Stimulated activated CD4-positive, alpha-beta T cell treated with anti-CD3 and anti-CD28 coated beads, TNF-alpha, amount 100 ng/mL, for 4 hours (primary cell): ENCODE data around the gene KRT15.

Source experiments
- DNase-seq, 3 experiments: peaks; one replicate each; pipeline ENCODE4 v3.0.0-alpha.2; 2020; ENCODE audit warnings: low read depth in 3 of 3

KRT15 gene

DNA sequence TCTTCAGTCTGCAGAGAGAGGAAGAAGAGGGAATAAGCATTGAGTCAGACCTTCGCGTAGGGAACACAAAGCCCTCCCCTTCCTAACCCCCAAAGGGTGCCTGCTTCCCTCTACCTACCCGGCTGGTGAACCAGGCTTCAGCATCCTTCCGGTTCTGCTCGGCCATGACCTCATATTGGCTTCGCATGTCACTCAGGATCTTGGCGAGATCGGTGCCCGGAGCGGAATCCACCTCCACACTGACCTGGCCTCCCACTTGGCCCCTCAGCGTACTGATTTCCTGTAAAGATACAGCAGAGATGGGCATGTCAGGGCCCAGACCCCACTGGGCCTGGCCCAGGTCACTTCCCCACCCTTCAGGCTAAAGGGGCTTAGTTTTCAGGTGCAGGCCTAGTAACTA, 5.6 kb upstream of the KRT15 start:
- no peak for DNase-seq

DNA sequence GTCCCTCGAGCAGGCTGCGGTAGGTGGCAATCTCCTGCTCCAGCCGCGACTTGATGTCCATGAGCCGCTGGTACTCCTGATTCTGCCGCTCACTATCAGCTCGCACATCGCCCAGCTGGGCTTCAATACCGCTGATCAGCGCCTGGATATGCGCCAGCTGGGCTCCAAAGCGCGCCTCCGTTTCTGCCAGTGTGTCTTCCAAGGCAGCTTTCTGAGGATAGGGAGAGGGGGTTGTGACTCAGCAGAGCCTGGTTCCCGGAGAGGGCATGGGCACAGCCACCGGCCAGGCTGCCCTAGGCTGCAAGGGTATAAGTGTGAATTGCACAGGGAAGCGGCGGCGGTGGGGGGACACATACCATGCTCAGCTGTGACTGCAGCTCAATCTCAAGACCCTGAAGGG, 5.1 kb upstream of the KRT15 start:
- DNase-seq, result no peak

- no peak for DNase-seq
Measured at GRCh38 chr17:41523225-41523593, 4.5 kb upstream of the KRT15 start.

DNA sequence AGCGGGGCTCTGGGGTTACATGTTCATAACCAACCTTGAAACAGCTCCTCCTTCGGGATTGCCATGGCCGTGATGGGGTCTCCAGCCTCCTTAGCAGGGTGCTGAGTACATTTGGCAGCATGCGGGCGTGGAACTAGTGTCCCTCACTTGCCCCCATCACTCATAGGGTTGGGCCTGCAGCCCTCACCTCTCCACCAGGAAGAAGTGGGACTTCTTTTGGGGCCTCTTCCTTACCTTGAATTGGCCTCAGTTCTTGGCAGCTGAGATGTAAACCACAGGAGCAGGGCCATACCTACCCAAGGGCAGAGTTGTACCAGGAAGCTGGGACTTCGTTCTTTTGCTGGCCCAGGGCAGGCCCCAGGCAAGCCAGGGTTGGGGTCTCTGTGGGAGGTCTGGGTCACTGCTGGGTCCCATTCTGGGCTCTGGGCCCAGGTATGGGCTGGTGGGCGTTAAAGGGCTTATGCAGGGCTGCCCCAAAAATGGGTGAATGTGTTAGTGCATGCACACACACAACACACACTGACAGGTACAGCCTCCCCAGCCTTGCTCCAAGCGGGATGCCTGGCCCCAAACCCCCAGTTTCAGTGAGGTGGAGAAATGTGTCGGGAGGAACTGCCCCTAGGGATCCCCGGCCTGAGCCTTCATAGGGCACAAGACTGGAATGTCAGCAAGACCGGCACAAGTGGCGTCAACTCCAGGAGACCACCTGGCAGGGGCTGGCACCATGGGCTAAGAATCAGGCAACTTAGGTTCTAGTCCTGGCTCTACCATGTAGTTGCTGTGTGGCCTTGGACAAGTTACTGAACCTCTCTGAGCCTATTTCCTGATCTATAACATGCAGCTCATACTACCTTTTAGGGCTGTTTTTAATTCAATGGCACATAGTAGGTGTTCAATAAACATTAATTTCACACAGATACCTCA, 3.9 kb upstream of the KRT15 start:
- DNase-seq, result no peak

- no peak for DNase-seq
Measured at GRCh38 chr17:41521574-41522261, 3.0 kb upstream of the KRT15 start.

GRCh38 chr17:41520821-41521521, 2.3 kb upstream of the KRT15 start:
- no peak for DNase-seq

DNA sequence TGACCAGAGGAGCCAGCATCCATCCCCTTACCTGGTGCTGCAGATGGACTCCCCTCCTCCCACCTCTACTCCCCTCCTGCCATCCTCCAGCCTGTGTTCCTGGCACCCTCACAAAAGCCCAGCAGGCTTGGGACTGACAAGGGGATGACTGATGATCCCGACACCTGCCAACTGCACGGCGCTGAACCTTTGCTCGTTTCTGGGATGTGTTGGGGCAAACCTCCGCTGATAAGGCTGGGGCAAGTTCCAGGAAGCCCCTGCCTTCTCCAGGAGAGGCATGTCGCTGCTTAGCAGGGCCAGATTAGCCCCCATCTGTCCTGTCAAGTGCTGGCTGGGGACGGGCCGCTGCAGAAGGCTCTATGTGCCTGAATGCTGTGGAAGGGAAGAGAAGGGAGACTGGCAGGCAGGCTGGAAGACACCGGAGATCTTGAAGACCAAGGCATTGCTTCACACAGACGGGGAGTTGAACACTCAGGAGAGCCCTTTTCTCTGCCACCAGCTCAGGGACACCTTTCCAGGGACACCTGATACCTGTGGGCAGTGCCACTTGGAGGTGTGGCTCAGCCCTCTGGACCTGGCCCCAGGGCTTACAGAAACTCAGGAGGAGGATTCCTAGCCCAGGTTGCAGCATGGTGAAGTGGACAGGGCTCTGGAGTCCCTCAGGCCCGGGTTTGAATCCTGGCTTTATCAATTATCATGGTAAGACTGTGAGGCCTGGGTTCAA, 973 bp upstream of the KRT15 start:
- no peak for DNase-seq

DNA sequence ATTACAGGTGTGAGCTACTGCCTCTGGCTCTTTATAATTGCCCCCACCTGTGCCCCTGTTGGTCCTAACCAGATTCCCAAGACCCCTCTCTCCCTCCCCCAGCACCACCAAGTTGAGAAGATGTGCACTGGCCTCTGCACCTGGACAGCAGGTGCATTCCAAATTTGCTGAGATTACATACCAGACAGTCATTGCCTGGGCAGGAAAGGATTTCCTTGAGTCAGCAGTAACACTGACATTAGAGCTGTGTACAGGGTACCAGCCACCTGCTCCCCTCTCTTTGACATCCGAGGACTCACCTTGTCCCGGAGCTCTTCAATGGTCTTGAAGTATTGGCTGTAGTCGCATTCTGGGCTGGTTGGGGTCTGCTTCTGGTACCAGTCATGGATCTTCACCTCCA, 659 bp downstream of the KRT15 start:
- no peak for DNase-seq

DNA sequence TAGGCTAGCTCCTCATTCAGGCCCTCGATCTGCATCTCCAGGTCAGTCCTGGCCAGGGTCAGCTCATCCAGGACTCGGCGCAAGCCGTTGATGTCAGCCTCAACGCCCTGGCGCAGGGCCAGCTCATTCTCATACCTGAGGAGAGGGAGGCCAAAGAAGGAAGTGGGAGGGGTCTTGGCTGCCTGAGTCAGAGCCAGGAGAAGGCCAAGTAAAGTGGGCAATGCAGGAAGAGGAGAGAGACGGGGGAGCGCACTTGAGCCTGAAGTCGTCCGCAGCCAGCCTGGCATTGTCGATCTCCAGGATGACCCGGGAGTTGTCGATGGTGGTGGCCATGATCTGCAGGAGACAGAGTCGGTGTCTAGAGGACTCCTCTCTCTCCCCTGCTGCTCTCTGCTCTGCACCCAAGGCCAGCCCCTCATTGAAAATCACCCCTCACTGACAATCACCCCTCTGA, 1.8 kb downstream of the KRT15 start:
- no peak for DNase-seq

DNA sequence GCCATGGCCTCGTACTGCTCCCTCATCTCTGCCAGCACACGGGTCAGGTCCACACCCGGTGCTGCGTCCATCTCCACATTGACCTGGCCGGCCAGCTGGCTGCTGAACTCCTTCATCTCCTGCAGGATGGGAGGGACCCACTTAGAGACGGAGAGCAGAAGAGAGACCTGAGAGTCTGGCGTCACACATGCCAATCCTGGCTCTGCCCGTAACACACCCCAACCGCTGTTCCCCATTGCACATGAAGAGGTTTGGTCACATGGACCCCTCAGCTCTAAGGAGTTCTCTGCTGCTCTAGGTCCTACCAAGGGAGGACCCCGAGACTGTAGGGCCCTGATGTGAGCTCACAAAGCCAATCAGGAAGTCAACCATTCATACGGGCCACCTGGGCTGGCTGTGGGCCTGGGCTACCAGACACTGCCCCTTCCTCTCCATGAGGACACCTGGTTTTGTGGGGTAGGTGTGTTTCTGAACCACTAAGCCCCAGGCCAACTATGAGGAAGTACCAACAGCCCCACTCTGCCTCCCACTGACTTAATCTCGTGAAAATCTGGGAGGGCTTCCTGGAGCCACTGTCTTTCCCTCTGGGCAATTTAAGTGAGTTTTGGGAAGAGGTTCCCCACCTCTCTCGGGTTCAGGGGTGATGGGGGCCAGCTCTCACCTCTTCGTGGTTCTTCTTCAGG, 2.4 kb downstream of the KRT15 start:
- no peak for DNase-seq

DNA sequence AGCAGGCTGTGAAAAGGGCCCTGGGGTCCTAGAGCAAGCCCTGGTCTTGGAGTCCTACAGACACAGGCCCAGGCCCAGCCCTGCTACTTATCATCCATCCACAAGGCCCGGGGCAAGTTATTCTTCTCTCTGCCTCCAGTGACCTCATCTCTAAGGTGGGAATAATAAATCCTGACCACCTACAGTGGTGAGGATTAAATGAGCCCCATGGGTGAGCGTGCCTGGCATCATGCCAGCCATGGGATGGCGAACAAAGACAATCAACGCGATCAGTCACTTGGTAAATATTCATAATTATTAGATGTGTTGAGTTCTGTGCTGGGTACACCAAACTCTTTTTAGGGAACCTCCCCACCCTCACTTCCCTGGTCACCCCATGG, 5.5 kb downstream of the KRT15 start:
- DNase-seq, result no peak

- no peak for DNase-seq
Measured at GRCh38 chr17:41512546-41513167, 6.0 kb downstream of the KRT15 start.

DNA sequence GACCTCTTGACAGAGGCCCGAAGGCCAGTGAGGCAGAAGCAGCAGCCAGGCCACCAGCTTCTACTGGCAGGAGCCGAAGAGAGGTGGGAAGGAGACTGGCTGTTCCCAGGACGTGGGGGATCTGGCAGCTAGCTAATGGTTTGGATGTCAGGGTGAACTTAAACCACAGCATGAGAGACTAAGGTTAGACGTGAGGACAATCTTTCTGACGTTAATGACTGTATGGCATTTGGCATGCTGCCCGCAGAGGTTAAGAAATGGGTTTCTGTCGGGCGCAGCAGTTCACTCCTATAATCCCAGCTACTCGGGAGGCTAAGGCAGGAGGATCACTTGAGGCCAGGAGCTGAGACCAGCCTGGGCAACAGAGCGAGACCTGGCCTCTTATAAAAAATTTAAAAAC, 7.0 kb downstream of the KRT15 start:
- no peak for DNase-seq

DNA sequence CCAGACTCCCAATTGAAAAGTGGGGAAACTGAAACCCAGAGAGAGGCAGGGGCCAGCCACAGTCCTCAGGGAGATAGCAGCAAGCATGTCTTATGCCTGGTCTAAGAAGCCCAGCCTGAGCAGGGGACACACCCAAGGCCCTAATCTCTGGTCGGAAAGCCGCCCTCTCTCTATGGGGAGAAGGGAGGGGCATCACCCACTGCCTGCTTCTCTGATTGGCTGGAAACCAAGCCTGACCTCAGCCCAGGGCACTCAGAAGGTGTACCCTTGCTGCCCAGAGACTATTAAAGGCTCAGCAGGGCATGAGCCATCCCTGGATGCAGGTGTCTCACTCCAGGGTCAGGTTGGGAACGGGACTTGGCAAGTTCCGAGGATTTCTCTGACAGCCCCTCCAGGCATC, 7.6 kb downstream of the KRT15 start:
- DNase-seq, result no peak

DNA sequence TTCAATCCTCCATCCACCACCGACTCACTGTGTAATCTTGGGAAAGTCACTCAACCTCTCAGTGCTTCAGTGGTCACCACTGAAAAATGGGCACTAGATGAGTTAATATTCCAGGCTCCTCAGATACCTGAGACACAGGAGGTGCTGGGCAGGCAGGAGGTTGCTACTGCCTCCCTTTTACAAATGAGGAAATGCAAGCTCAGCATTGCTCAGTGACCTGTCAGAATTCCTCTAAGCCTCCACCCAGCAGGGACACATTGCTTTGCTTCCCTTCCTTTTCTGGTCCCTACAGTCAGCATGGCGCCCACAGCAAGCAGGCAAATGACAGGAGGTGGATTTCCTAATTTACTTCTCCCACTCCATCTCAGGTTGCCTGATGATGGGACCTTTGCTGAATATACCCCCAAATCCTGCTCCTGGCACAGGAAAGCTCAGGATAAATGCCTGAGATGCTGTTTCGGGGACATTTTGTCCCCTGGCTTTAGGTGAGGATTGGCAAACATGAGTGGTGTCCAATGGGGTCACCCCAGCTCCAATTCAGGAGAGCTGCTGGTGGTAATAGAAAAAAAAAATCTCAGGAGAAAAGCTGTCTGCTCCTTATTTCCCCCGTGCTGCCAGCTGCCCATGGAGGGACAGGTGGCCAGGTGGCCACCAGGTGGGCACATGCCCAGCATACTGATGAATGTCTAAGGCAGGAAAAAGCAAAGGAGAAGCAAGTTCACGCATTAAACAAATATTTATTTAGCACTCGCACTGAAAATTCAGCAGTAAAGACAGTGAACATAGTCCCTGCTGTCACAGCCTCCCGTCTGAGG, 8.2 kb downstream of the KRT15 start:
- DNase-seq, result no peak

- no peak for DNase-seq
Measured at GRCh38 chr17:41507315-41507880, 11.3 kb downstream of the KRT15 start.

- DNase-seq, result no peak
Measured at GRCh38 chr17:41505809-41506767, 12.6 kb downstream of the KRT15 start.

DNA sequence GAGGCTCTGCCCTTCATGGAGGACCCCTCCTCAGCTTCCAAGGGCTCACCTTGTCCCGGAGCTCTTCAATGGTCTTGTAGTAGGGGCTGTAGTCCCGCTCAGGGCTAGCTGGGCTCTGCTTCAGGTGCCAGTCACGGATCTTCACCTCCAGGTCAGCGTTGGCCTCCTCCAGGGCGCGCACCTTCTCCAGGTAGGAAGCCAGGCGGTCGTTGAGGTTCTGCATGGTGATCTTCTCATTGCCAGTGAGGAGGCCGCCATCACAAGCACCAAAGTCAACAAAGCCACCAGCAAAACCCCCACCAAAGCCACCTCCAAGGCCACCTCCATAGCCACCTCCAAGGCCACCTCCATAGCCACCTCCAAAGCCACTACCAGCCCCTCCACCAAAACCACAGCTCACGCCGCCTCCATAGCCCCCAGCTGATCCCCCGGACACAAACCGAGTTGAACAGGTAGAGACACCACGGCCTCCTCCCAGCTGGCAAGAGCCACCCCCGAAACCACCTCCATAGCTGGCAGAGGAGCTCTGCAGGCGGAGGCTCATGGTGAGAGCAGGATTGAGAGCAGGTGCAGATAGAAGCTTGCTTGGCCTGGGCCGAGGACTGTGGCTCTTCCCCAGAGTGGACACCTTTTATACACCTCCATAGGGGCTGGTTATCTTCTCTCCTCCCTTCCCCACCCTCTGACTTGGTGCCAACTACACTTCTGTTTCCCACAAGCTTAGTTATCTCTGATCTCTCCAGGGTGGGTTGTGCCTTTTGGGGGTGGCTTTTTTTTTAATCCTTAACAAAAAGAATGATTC, 13.5 kb downstream of the KRT15 start, which contains the start of gene KRT13:
Gene KRT13 (minus strand): TSS at position 606 of the 802 bp plus-strand sequence. CDS start 62 bp downstream, at position 544.
- no peak for DNase-seq
